WTC11 (cell line): Measurements from ENCODE around the gene METTL1. TPM values are rescaled to one million over a fixed set of nuclear protein-coding genes. Genes with fewer than 3 reads are reported as not detected.

Experiments used
- ATAC-seq: fragments of 200-7000 bp; cut with Tn5 transposase; 2 replicates; pipeline ENCODE4 v1.10.0; 2021; ENCODE audit warnings: mild to moderate bottlenecking, moderate library complexity
- CTCF ChIA-PET: fragments of 300-600 bp; sonication (Branson Sonifier 250); formaldehyde crosslinking; loops from one replicate; lab custom pipeline; 2021; ENCODE audit warnings: antibody characterized with exemption; lab: Charles Lee
- POLR2A ChIA-PET: fragments of 350-600 bp; sonication (Branson Sonifier 250); formaldehyde crosslinking; loops from one replicate; lab custom pipeline; 2021; ENCODE audit warnings: antibody characterized with exemption; lab: Charles Lee
- DNase-seq: peaks from one replicate; pipeline ENCODE4 v3.0.0; 2021; ENCODE audit warnings: low spot score
- H3K27ac Mint-ChIP-seq: 2 replicates; pipeline ENCODE4 v1.8.0; 2021; ENCODE audit warnings: mixed read lengths
- H3K27me3 Mint-ChIP-seq: 2 replicates; pipeline ENCODE4 v1.8.0; 2021; ENCODE audit warnings: low read depth, mild to moderate bottlenecking, moderate library complexity, mixed read lengths
- H3K36me3 Mint-ChIP-seq: 2 replicates; pipeline ENCODE4 v1.8.0; 2021; ENCODE audit warnings: mixed read lengths
- H3K4me1 Mint-ChIP-seq: 2 replicates; pipeline ENCODE4 v1.8.0; 2022; ENCODE audit warnings: mixed read lengths
- H3K4me3 Mint-ChIP-seq: 2 replicates; pipeline ENCODE4 v1.8.0; 2021; ENCODE audit warnings: mild to moderate bottlenecking, moderate library complexity, mixed read lengths
- H3K9me3 Mint-ChIP-seq: 2 replicates; pipeline ENCODE4 v1.8.0; 2021; ENCODE audit warnings: mixed read lengths
- ATF1 ChIP-seq: sonication (generic); formaldehyde crosslinking; IDR thresholded peaks from 2 replicates; pipeline ENCODE4 v1.8.1; 2023; ENCODE audit warnings: mild to moderate bottlenecking, moderate library complexity, missing genetic modification reagents
- E2F1 ChIP-seq: sonication (generic); formaldehyde crosslinking; IDR thresholded peaks from 2 replicates; pipeline ENCODE4 v1.8.0; 2022; ENCODE audit warnings: mild to moderate bottlenecking, missing genetic modification reagents
- ERG ChIP-seq: fragments of 250-450 bp; sonication (Bioruptor Pico); IDR thresholded peaks from 2 replicates; pipeline ENCODE4 v1.8.0; 2021; ENCODE audit warnings: mild to moderate bottlenecking
- GABPB1 ChIP-seq: sonication (generic); formaldehyde crosslinking; IDR thresholded peaks from 2 replicates; pipeline ENCODE4 v1.8.1; 2023; ENCODE audit warnings: mild to moderate bottlenecking, missing genetic modification reagents
- JAZF1 ChIP-seq: fragments of 250-450 bp; sonication (Bioruptor Pico); IDR thresholded peaks from 2 replicates; pipeline ENCODE4 v1.9.0; 2021; ENCODE audit warnings: moderate library complexity, mild to moderate bottlenecking, inconsistent platforms
- MAX ChIP-seq: sonication (generic); formaldehyde crosslinking; IDR thresholded peaks from 2 replicates; pipeline ENCODE4 v1.8.0; 2022; ENCODE audit warnings: mild to moderate bottlenecking, missing genetic modification reagents
- NR2C2 ChIP-seq: sonication (generic); formaldehyde crosslinking; IDR thresholded peaks from 2 replicates; pipeline ENCODE4 v1.8.0; 2022; ENCODE audit warnings: mild to moderate bottlenecking, missing genetic modification reagents
- NR3C1 ChIP-seq: sonication (generic); formaldehyde crosslinking; conservative IDR thresholded peaks from 2 replicates; pipeline ENCODE4 v1.8.1; 2023; ENCODE audit warnings: low read depth, mild to moderate bottlenecking, missing genetic modification reagents
- OVOL2 ChIP-seq: fragments of 250-450 bp; sonication (Bioruptor Pico); IDR thresholded peaks from 2 replicates; pipeline ENCODE4 v1.9.0; 2021; ENCODE audit warnings: mild to moderate bottlenecking, borderline replicate concordance
- SMAD4 ChIP-seq: sonication (generic); formaldehyde crosslinking; IDR thresholded peaks from 2 replicates; pipeline ENCODE4 v1.8.0; 2022; ENCODE audit warnings: mild to moderate bottlenecking, missing genetic modification reagents
- TEAD4 ChIP-seq: sonication (generic); formaldehyde crosslinking; IDR thresholded peaks from 2 replicates; pipeline ENCODE4 v1.8.0; 2022; ENCODE audit warnings: mild to moderate bottlenecking, missing genetic modification reagents
- TP53 ChIP-seq: sonication (generic); formaldehyde crosslinking; IDR thresholded peaks from 2 replicates; pipeline ENCODE4 v1.8.1; 2023; ENCODE audit warnings: mild to moderate bottlenecking, missing genetic modification reagents
- USF1 ChIP-seq: sonication (generic); formaldehyde crosslinking; IDR thresholded peaks from 2 replicates; pipeline ENCODE4 v1.8.0; 2022; ENCODE audit warnings: mild to moderate bottlenecking, missing genetic modification reagents
- ZNF121 ChIP-seq: sonication (generic); formaldehyde crosslinking; IDR thresholded peaks from 2 replicates; pipeline ENCODE4 v1.8.0; 2023; ENCODE audit warnings: missing genetic modification reagents
- ZNF138 ChIP-seq: sonication (generic); formaldehyde crosslinking; conservative IDR thresholded peaks from 2 replicates; pipeline ENCODE4 v1.8.1; 2022; ENCODE audit warnings: mild to moderate bottlenecking, moderate library complexity, missing genetic modification reagents
- ZNF219 ChIP-seq: sonication (generic); formaldehyde crosslinking; IDR thresholded peaks from 2 replicates; pipeline ENCODE4 v1.8.0; 2023; ENCODE audit warnings: missing genetic modification reagents, mild to moderate bottlenecking, borderline replicate concordance
- ZNF263 ChIP-seq: sonication (generic); formaldehyde crosslinking; IDR thresholded peaks from 2 replicates; pipeline ENCODE4 v1.8.1; 2022; ENCODE audit warnings: low read depth, mild to moderate bottlenecking, moderate library complexity, missing genetic modification reagents
- ZNF317 ChIP-seq: sonication (generic); formaldehyde crosslinking; IDR thresholded peaks from 2 replicates; pipeline ENCODE4 v1.8.1; 2023; ENCODE audit warnings: low read depth, mild to moderate bottlenecking, moderate library complexity, missing genetic modification reagents, borderline replicate concordance
- ZNF396 ChIP-seq: fragments of 250-450 bp; sonication (Bioruptor Pico); IDR thresholded peaks from 2 replicates; pipeline ENCODE4 v1.8.0; 2021; ENCODE audit warnings: mild to moderate bottlenecking, moderate library complexity, borderline replicate concordance
- ZNF532 ChIP-seq: fragments of 250-450 bp; sonication (Bioruptor Pico); IDR thresholded peaks from 2 replicates; pipeline ENCODE4 v1.9.0; 2021; ENCODE audit warnings: mild to moderate bottlenecking, borderline replicate concordance
- ZSCAN18 ChIP-seq: fragments of 250-450 bp; sonication (Bioruptor Pico); IDR thresholded peaks from 2 replicates; pipeline ENCODE4 v2.1.2; 2022; ENCODE audit warnings: mild to moderate bottlenecking, moderate library complexity
- total RNA-seq: library from RNA; stranded (reverse); gene quantifications from 3 replicates; pipeline ENCODE4 v1.2.3, GENCODE V29; 2021
- TF ChIP-seq, protein P1 (sequence below): sonication (generic); formaldehyde crosslinking; IDR thresholded peaks from 2 replicates; pipeline ENCODE4 v1.8.1; 2022; ENCODE audit warnings: missing genetic modification reagents, borderline replicate concordance
- TF ChIP-seq, protein P2 (sequence below): sonication (generic); formaldehyde crosslinking; IDR thresholded peaks from 2 replicates; pipeline ENCODE4 v1.8.1; 2022; ENCODE audit warnings: mild to moderate bottlenecking, moderate library complexity, missing genetic modification reagents
- TF ChIP-seq, protein P3 (sequence below): sonication (generic); formaldehyde crosslinking; conservative IDR thresholded peaks from 2 replicates; pipeline ENCODE4 v1.8.1; 2022; ENCODE audit warnings: mild to moderate bottlenecking, missing genetic modification reagents

METTL1 gene
- total RNA-seq, 1 experiment from 2014 or later = 25.5 TPM

DNA sequence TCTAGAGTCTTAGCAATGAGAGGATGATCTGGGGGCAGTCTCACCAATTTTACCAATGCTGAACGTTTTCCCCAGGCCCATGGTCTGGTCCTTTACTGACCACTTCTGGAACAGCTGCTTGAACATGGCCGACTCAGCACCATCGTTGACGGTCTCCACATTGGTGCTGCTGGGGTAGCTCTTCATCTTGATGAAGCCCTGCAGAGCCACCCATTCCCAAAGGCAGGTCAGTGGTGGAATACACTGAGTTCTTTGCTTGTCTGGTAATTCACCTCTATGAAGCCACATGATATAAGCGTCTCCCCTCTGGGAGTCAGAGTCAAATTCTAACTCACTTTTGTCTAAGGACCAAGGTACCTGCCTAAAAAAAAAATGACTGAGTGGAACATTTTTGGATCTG, 36.4 kb upstream of the METTL1 start:
- H3K27ac Mint-ChIP-seq = no peak overlapping the region
- DNase-seq (no peak), ATAC-seq (no peak)
- TF ChIP-seq MAX (no peak), TP53 (CRISPR knock-in tag) (no peak), ZNF263 (CRISPR knock-in tag) (no peak), ZNF121 (no peak), ZNF317 (no peak), NR3C1 (no peak), USF1 (CRISPR knock-in tag) (no peak), TEAD4 (CRISPR knock-in tag) (no peak), JAZF1 (CRISPR knock-in tag) (no peak), ZSCAN18 (no peak), ATF1 (no peak), NR2C2 (CRISPR knock-in tag) (no peak), SMAD4 (CRISPR knock-in tag) (no peak), ERG (CRISPR knock-in tag) (no peak), ZNF138 (CRISPR knock-in tag) (no peak), E2F1 (no peak), GABPB1 (no peak), ZNF219 (CRISPR knock-in tag) (no peak)
- TF ChIP-seq, protein P1, sequence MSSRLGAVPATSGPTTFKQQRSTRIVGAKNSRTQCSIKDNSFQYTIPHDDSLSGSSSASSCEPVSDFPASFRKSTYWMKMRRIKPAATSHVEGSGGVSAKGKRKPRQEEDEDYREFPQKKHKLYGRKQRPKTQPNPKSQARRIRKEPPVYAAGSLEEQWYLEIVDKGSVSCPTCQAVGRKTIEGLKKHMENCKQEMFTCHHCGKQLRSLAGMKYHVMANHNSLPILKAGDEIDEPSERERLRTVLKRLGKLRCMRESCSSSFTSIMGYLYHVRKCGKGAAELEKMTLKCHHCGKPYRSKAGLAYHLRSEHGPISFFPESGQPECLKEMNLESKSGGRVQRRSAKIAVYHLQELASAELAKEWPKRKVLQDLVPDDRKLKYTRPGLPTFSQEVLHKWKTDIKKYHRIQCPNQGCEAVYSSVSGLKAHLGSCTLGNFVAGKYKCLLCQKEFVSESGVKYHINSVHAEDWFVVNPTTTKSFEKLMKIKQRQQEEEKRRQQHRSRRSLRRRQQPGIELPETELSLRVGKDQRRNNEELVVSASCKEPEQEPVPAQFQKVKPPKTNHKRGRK = no peak
- TF ChIP-seq, protein P2, sequence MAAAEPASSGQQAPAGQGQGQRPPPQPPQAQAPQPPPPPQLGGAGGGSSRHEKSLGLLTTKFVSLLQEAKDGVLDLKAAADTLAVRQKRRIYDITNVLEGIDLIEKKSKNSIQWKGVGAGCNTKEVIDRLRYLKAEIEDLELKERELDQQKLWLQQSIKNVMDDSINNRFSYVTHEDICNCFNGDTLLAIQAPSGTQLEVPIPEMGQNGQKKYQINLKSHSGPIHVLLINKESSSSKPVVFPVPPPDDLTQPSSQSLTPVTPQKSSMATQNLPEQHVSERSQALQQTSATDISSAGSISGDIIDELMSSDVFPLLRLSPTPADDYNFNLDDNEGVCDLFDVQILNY (CRISPR knock-in tag) = no peak
- TF ChIP-seq, all 79 proteins: peak for 0
- ChIA-PET CTCF (interaction anchor here (1.0 kb wide), 1 partner anchor 52 kb away, joined by 3 read pairs; no protein-coding TSS in a partner anchor), POLR2A (no interaction called here)
- H3K27me3 Mint-ChIP-seq = no peaks in the 10 kb centered on the region
- peaks cover 2% of the 10 kb centered on the region for H3K36me3 Mint-ChIP-seq
- H3K4me1 Mint-ChIP-seq = no peaks in the 10 kb centered on the region
- H3K9me3 Mint-ChIP-seq = no peaks in the 10 kb centered on the region
- H3K4me3 Mint-ChIP-seq = no peak overlapping the region

- H3K9me3 Mint-ChIP-seq = no peaks in the 10 kb centered on the region
- ChIA-PET POLR2A (no interaction called here), CTCF (no interaction called here)
- no peak for DNase-seq
- no peak overlapping the region for H3K27ac Mint-ChIP-seq
- no peak overlapping the region for H3K4me3 Mint-ChIP-seq
- peaks cover 2% of the 10 kb centered on the region for H3K36me3 Mint-ChIP-seq
- H3K27me3 Mint-ChIP-seq = no peaks in the 10 kb centered on the region
- H3K4me1 Mint-ChIP-seq = no peaks in the 10 kb centered on the region
- ATAC-seq = no peak
- TF ChIP-seq, protein P3, sequence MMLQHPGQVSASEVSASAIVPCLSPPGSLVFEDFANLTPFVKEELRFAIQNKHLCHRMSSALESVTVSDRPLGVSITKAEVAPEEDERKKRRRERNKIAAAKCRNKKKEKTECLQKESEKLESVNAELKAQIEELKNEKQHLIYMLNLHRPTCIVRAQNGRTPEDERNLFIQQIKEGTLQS (CRISPR knock-in tag) = no peak
- no peak for TF ChIP-seq ZNF532
- TF ChIP-seq E2F1 = no peak
- no peak for TF ChIP-seq ZNF396 (CRISPR knock-in tag)
- TF ChIP-seq OVOL2 (CRISPR knock-in tag) = no peak
Observed at GRCh38 chr12:57807285-57807684, 35.4 kb upstream of the METTL1 start.
